GM18507 (cell line): Measurements from ENCODE around the gene ASIC1.
A peak's percentile ranks its signal among the peaks of the same experiment; 100 is the strongest.
"Not testable (repeated sequence)": the region's sequence is repeated elsewhere in the genome, so short reads cannot be mapped to it uniquely, and the experiment has no call there.

Experiments
- DNase-seq: peaks from one replicate; pipeline ENCODE4 v3.0.0; 2011; ENCODE audit warnings: low read depth; ENCODE audit not compliant: insufficient read length; ENCODE audit errors: extremely low spot score
- FAIRE-seq: peaks from 2 replicates; lab custom pipeline; 2011; peaks lifted over from hg19 to GRCh38; lab: Jason Lieb, UNC

The ASIC1 gene

GRCh38 chr12:50057000-50057841 is at the start of gene ASIC1:
Gene ASIC1, plus strand, starts transcription at chr12:50057596. Its CDS starts 1,171 bp downstream, at chr12:50058767.
- DNase-seq (no peak), FAIRE-seq (no peak)

DNA sequence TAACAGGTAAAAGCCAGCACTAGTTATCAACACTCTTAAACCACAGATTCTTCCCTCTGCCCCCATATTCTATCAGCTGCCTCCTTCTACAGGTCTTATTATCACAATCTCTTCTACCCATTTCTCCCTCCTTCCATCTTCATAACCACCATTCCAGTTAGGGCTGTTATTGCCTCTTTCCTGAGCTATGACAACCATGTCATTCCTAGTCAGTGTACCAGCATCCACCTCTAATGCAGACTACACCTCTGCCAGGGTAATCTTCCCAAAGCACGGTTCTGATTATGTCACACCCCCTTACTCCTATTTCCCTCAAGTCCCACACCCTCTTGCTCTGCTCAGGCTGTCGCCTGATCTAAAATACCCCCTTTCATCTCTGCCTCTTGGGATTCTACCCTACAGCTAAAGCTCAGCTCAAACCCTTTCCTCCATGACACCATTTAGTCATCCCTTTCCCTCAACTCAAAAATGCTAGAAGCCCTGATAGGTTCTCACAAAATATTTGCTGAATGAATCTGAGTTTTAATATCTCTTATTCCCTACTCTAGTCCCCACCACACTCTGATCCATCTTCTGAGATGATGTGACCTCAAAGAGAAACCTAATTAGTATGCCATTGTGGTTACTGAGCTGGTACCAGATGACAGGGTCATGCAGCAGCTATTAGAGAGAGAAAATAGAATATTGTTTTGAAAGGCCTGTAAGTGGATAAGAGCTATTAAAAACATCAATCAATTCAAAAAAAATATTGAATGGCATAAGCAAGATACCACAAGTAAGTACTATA is 43.8 kb upstream of the ASIC1 start:
- FAIRE-seq, result no peak

DNA sequence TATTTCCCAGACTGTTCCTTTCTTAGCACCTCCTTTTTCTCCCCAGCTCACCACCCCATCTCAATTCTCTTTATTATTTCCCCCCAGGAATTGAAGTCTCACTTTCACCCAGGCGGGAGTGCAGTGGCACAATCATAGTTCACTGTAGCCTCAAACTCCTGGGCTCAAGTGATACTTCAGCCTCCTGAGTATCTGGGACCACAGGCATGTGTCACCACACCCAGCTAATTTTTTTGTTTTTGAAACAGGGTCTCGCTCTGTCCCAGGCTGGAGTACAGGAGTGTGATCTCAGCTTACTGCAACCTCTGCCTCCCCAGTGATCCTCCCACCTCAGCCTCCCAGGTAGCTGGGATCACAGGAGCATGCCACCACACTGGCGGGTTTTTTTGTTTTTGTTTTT is 43.1 kb upstream of the ASIC1 start:
- no peak for FAIRE-seq
- DNase-seq, result no peak

More for the DNA sequence above, 43.8 kb upstream of the ASIC1 start:
- no peak for DNase-seq

GRCh38 chr12:50016501-50017475 is 40.6 kb upstream of the ASIC1 start:
- no peak for FAIRE-seq
- no peak for DNase-seq

DNA sequence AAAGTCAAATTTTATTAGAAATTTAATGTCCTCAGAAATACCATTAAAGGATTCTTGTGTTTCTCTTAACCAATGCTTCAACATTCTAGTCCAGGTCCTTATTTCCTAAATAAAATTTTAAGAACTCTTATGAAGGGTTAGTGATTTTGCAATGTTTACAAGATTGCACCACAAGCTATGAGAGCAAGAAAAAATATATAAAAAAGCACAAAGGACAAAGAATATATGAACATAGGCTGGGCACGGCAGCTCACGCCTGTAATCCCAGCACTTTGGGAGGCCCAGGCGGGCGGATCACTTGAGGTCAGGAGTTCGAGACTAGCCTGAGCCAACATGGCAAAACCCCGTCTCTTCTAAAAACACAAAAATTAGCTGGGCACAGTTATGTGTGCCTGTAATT is 39.8 kb upstream of the ASIC1 start:
- no peak for FAIRE-seq

GRCh38 chr12:50018154-50018553 is 39.2 kb upstream of the ASIC1 start:
- FAIRE-seq (no peak), DNase-seq (no peak)

More for the DNA sequence above, 39.8 kb upstream of the ASIC1 start:
- no peak for DNase-seq

DNA sequence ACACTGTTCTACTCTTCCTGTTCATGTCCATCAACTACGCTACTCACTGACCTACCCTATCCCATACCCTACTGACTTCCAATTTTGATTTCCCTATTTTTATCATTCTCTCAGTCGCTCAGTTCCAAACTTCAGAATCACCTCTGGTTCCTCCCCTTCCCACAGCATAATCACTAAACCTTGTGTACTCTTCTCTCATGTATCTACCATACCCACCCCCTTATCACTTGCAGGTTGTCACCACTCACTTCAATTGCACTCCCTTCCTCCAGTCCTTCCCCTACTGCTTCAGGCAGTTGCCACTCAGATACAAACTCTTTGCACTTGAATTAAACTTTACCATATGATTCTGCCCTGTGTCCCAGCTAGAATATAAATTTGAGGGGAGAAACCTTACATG is 38.4 kb upstream of the ASIC1 start:
- DNase-seq (no peak), FAIRE-seq (no peak)

GRCh38 chr12:50019524-50019923 is 37.9 kb upstream of the ASIC1 start:
- no peak for FAIRE-seq
- no peak for DNase-seq

DNA sequence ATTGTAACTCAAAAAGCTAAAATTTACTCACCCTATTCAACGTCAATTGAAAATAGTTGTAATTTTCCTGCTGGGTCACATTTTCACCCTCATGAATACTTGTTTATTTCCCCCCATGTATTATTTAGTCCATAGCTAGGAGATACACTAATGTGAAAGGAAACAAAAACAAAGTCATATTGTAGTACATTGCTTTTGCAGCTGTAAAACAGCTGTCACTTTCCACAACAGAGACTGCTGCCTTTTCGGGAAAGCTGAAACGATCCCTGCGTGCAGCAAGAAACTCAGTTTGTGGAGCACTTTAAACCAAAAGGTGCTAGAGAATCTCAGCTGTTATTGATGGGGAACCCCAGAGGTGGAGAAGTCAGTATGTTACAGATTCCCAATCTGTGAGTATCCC is 36.4 kb upstream of the ASIC1 start:
- DNase-seq (no peak), FAIRE-seq (no peak)

DNA sequence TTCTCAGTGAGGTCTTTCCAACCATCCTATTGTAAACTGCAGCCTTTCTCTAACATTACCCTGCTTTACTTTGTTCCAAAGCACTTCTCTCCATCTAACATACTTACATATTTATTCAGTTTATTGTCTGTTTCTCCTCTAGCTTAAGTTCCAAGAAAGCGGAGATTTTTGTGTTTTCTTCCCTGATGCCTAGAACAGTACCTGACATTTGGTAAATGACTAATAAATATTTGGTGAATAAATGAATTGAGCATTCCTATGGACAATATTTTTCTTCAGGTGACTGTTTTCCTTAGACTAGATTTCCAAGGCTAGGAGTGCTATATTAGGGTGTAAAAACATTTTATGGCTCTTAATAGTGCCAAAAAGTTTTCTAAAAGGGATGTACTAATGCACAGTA is 34.5 kb upstream of the ASIC1 start:
- DNase-seq, result no peak
- no peak for FAIRE-seq

GRCh38 chr12:50024227-50024626 is 33.2 kb upstream of the ASIC1 start:
- FAIRE-seq, result no peak
- no peak for DNase-seq

GRCh38 chr12:50024805-50025186 is 32.6 kb upstream of the ASIC1 start:
- no peak for FAIRE-seq

GRCh38 chr12:50025187-50026059 is 32.0 kb upstream of the ASIC1 start, which contains the start of gene RACGAP1:
Gene RACGAP1, minus strand, starts transcription at chr12:50025494. Its CDS starts 8,779 bp downstream, at chr12:50016715.
- FAIRE-seq, result peak; percentile 99
- peak; percentile 97 for DNase-seq

More at GRCh38 chr12:50024805-50025186, 32.6 kb upstream of the ASIC1 start:
- DNase-seq, result no peak

DNA sequence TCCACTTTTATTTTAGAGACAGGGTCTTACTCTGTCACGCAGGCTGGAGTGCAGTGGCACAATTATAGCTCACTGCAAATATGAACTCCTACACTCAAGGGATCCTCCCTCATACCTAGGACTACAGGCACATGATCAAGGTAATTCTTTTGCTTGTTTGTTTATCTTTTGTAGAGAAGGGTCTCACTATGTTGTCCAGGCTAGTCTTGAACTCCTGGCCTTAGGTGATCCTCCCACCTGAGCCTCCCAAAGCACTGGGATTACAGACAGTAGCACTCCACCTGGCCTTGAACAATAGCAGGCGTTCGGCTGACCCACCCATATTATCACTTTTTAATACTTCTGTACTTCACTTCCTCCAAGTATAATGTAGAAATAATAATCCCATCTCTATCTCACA is 30.7 kb upstream of the ASIC1 start:
- no peak for DNase-seq

DNA sequence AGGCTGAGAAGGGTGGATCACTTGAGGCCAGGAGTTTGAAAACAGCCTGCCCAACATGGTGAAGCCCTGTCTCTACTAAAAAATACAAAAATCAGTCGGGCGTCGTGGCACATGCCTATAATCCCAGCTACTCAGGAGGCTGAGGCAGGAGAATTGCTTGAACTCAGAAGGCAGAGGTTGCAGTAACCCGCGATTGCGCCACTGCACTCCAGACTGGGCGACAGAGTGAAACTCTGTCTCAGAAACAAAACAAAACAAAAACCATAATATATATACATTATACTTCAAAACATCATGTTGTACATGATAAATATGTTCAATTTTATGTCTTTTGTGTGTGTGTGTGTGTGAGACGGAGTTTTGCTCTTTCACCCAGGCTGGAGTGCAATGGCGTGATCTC is 26.9 kb upstream of the ASIC1 start:
- not testable (repeated sequence) for DNase-seq, FAIRE-seq

More for the DNA sequence above, 30.7 kb upstream of the ASIC1 start:
- FAIRE-seq, result no peak

DNA sequence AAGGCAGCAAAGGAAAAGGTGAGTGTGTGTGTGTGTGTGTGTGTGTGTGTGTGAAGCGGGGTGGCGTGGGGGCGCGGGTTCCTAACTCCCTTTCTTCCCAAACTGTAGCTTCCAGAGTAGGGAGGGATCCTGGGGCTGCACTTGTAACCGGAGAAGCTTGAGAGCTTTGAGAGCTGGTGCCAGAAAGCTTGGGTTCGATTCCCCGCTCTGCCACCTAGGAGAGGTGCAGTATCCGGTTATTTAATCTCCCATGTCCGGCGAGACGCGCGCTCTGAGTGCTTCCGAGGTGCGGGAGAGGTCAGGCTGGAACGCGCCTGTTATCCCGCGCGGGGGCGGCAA is 24.9 kb upstream of the ASIC1 start:
- no peak for DNase-seq
- FAIRE-seq, result no peak

- no peak for FAIRE-seq
Observed at GRCh38 chr12:50032854-50033581, 24.4 kb upstream of the ASIC1 start.

GRCh38 chr12:50038336-50038735 is 19.1 kb upstream of the ASIC1 start:
- DNase-seq, result no peak

More at GRCh38 chr12:50032854-50033581, 24.4 kb upstream of the ASIC1 start:
- no peak for DNase-seq

More at GRCh38 chr12:50038336-50038735, 19.1 kb upstream of the ASIC1 start:
- no peak for FAIRE-seq
